Activated CD4-positive, alpha-beta T cell treated with anti-CD3 and anti-CD28 coated beads, Interleukin-2, Interleukin-6, amounts not matched to agents 100 ng/mL and 50 ng/mL, durations not matched to agents 16 hours and 8 hours (primary cell): ENCODE data around the gene DYRK1B.
A peak's percentile ranks its signal among the peaks of the same experiment; 100 is the strongest.
"Not testable (repeated sequence)": the region's sequence is repeated elsewhere in the genome, so short reads cannot be mapped to it uniquely, and the experiment has no call there.

Experiments
- DNase-seq: peaks from one replicate; pipeline ENCODE4 v3.0.0-alpha.2; 2020

DYRK1B gene

DNA sequence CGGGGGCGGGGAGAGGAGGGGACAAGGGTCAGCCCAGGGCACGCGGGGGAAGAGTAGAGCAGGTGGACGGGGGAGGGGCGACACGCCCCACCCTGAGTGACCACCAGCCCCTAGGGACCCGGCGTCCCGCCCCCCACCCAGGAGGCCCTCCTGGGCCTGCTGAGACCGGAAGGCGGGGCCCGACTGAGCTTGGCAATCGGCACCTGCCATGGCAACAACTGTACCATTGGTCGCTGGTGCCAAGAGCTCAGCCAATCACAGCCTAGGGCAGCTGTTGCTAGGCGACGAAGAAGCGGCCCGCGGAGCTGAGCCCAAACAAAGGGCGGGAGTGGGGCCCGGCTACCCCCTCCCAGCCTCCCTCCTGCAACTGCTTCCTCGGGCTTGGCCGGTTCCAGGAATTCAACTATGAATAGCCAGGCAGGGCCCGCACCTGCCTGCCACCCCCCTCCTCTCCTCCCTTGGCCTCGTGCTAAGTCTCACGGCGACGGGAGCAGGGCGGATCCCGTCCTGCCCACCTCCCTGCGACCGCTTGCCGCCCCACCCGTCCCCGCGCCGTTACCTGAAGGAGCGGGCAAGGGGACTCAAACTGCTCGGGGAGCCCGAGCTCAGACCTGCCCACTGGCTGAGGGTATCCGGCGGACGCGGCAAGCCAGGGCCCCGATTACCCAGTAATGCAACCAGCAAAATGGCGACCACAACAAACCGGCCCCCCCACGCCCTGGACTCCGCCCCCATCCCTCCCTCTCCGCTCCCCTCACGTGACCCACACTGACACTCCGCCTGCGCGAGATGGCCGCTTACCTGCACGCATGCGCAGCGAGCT, at the start of gene DYRK1B:
Gene DYRK1B (minus strand): TSS at position 699 of the 823 bp plus-strand sequence. CDS start 2,295 bp downstream, outside the sequence.
- peak; percentile 97 for DNase-seq

DNA sequence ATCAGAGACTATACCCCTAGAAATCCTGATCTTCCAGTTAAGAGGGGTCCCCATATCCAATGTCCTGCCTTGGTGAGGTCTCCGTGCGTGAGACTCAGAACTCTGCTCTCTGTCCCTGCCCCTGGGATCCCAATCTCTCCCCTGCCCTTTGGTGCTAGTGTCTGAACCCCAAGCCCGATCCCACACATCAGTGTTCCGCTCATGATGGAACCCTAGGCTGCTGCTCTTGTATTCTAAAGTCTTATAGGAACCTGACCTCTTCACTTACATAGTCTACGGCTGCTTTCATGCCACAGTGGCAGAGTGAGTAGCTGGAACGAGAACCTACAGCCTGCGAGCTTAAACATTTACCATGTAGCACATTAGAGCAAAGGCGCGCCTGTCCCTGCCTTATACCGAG, 48.7 kb upstream of the DYRK1B start:
- DNase-seq, result not testable (repeated sequence)

DNA sequence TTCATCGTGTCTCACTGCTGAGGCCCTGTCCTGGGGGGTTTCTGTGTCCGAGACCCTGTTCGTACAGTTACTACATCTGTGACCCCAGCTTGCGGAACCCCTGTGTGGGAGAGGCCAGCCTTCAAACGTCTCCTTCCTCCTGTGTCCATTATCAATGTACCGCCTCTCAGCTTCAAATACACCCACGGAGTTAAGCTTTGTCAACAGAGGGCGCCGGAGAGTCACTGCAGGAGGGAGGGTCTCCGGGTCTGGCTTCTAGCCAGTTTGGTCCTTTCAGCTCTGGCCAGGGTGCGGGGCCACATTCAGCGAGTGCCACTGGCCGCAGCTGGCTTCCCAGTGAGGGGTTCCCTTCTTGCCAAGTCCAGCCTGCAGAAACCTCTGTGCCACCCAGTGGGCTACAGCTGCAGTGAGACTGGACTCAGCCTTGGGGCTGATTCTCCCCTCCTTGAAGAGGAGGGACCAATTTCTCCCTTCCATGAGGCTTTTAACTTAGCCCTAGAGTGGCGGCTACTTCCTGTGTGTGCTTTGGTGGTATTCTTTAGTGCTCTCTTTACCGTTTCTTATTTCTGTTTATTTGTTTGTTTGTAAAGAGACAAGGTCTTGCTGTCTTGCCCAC, 47.6 kb upstream of the DYRK1B start:
- DNase-seq, result peak; percentile 61

DNA sequence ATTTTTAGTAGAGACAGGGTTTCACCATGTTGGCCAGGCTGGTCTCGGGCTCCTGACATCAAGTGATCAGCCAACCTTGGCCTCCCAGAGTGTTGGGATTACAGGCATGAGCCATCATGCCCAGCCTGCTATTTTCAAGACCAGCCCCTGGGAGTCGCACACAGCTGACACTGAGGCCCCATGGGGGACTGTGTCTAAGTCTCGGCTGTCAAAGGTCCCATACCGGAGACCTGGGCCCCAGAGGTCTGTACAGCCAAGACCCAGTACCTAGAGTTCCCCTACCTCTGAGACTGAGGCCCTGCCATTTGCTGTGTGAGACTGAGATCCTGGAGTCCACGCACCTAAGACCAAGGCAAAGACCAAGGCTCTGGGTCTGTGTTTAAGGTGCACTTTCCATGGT, 46.3 kb upstream of the DYRK1B start:
- DNase-seq, result not testable (repeated sequence)

DNA sequence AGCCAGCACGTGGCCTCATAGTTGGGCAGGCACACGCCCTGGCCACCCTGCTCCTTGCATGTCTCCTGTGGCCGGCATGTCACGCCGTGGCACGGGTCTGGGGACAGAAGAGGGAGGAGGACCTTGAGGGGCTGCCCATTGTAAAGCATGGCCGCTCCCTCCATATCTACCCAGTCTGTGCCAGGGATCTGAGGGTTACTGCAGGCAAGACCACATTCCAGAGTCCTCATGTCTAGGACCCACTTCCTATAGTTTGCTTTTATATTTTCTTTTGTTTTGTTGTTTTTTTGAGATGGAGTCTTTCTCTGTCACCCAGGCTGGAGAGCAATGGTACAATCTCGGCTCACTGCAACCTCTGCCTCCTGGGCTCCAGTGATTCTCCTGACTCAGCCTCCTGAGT, 45.8 kb upstream of the DYRK1B start:
- DNase-seq, result not testable (repeated sequence)

DNA sequence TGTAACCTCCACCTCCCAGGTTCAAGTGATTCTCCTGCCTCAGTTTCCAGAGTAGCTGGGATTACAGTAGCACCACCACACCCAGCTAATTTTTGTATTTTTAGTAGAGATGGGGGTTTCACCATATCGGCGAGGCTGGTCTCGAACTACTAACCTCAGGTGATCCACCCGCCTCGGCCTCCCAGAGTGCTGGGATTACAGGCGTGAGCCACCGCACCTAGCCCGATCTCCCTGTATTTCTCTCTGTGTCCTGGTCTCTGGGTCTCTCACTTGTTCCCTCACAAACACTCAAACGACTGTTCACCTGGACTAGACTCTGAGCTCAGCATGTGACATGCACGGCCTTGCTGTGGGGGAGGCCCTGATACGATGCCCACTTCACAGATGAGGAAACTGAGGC, 44.9 kb upstream of the DYRK1B start:
- DNase-seq, result not testable (repeated sequence)

DNA sequence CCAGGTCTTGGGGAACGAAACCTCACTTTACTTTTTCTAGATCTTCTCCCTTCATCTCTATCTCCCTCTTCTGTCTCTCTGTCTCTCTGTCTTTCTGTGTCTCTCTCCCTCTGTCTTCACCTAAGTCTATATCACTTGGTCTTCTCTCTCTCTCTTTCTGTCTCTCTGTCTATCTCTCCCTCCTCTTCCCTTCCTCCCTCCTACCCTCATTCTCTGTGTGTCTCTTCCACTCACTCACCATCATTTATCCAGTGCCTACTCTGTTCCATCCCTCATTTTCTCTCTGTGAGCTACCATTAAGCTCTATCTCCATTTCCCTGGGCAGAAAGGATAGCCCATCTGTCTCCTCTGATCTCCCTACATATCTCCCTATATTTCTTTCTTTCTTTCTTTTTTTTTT, 44.4 kb upstream of the DYRK1B start:
- no peak for DNase-seq

DNA sequence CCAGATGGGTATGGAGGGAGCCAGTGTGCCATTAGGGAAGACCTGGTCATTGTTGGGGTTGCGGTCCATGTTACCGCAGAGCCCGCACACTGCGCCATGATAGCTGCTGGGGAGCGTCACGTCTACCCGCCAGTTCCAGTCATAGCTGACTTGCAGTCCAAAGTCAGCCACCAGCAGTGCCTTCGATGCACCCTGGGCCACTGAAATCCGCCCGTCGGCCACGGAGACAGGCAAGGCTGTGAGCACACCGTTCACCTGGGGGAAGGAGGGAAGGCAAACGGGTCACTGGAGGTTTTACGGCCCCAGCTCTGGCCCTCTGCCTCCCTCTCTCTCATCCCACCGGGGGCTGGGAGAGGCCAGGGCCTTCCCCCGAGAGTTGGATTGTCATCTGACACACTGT, 44.0 kb upstream of the DYRK1B start:
- not testable (repeated sequence) for DNase-seq

DNA sequence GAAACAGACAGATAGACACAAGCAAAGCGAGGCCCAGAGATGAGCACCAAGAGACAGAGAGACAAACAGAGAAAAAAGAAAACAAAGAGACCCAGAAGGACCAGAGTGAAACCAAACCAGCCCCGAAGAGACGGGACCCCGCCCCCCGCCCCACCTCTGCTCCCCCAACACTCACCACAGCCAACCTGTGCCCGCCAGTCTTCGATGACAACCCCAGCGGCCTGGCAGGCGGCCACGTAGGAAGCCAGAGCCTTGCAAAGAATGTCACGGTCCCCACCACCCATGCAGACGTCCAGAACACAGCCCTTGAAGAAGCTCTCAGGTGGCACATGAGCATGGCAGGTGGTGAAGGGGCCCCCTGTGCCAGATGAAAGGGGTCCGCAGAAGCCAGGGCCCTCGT, 43.5 kb upstream of the DYRK1B start:
- not testable (repeated sequence) for DNase-seq

DNA sequence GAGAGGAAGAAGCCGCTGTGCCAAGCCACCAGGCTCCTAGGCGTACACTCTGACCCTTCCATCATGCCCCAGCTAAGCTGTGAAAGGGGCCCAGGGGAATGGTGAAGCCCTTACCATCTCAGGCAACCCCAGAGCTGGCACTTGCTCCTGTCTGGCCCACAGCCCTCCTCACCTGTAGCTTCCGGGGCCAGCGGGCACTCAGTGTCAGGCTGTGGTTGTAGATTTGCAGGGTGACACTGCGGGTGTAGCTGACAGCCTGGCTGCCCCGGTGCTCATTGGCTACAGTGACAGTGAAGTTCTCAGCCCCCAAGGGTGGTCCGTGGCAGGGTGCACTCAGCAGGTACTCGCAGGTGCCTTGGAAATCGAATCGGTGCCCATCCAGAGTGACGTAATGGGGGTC, 42.5 kb upstream of the DYRK1B start:
- not testable (repeated sequence) for DNase-seq

DNA sequence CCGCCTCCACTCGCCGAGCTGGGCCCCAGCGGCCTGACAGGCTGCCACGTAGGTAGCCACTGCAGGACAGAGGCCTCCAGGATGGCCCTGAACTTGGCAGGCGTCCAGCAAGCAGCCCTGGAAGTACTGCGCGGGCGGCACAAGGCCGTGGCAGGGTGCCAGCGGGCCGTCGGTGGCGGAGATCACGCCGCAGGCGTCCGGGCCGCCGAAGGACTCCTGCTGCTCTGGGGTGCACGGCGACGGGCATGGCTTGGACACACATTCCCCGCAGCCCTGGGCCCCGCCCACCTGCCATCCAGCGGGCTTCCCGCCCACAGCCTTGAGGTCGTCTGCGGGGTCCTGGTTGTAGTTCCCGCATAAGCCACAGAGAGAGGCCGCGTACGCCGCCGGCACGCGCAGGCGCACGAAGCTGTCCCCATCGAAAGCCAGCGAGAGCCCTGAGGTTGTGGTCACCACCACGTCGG, 41.5 kb upstream of the DYRK1B start:
- DNase-seq, result not testable (repeated sequence)

DNA sequence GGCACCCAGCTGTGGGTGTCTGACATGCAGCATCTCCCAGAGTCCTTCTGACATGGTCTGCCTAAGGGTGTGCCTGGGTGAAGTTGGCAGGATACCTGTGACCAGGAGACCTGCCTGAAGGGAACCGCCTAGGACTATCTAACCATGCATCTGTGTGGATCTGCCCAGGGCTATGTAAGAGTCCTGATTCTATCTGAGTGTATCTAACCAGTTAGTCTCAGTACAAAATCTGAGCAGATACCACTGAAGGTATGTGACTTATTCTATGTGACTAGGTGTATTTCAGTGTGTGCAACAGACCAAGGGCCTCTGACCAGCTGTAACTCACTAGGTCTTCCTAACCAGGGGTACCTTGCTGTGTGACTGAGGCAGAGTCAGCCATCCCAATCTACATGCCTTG, 40.4 kb upstream of the DYRK1B start:
- DNase-seq, result no peak

DNA sequence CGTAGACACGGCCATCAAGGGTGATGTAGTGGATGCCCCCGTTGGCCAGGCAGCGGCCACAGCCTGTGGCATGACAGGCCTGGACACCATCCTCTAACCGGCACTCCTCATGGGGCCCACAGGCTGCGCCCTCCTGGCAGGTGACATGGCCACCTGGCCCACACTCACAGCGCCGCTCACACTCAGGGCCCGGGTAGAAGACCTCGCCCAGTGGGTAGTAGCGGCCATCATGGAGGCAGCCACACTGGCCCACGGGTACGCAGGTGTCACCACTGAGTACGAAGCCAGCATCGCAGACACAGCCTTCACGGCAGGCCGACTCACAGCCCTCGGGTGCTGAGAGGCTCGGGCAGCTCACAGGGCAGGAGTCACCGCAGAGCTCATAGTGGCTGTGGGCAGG, 39.4 kb upstream of the DYRK1B start:
- no peak for DNase-seq

DNA sequence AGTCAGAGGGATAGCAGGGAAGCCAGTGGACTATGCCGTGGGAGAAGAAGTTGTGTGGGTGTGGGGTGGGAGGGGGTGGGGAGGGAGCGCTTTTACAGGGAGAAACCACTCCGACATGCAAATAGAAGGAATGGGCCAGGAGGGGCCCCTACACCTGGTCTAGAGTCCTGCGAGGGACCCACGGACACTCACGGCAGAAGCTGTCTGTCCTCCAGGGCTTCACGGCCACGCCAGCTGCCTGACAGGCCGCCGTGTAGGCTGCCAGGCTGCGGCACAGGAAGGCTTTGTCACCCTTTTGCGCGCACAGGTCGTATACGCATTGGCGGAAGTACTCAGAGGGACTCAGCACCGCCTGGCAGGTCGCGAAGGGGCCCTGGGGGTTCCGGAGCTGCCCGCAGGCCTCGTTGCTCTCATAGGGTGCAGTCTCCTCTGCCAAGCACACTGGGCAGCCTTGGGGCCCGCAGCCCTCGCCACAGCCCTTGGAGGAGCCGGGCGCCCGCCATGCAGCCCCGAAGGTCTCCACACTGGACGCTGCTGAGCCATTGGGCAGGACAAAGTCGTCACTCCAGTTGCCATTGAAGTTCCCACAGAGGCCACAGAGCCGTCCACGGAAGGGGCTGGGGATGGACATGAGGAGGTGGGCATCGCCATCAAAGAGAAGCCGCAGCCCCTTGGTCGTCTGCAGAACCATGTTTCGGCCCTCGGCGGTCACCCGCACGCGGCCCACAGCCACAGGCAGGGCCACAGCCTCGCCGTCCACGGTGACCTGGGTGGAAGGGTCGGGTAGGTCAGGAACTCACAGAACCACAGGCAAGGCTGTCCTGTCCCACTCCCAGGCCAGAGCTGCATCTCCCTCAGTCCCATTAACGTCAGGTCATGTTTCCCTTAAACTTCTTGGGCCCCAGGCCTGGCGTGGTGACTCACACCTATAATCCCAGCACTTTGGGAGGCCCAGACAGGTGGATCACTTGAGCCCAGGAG, 38.2 kb upstream of the DYRK1B start:
- no peak for DNase-seq

DNA sequence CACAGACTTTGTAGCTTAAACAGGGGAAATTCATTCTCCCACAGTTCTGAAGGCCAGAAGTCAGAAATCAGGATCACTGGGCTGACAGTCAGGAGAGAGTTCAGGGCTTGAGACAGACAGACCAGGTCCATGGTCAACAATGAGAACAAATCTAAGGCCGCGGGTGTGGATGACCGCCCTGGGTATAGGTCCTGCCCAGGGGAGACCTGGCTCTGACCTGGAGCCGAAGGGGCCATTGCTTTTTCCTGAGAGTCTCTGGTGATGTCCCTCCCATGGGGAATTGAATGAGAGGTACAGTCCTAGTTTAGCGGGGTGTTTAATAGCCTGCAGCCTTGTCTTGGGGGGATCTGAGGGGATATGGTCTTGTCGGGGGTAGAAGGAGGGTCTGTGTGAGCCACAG, 37.4 kb upstream of the DYRK1B start:
- DNase-seq, result no peak

DNA sequence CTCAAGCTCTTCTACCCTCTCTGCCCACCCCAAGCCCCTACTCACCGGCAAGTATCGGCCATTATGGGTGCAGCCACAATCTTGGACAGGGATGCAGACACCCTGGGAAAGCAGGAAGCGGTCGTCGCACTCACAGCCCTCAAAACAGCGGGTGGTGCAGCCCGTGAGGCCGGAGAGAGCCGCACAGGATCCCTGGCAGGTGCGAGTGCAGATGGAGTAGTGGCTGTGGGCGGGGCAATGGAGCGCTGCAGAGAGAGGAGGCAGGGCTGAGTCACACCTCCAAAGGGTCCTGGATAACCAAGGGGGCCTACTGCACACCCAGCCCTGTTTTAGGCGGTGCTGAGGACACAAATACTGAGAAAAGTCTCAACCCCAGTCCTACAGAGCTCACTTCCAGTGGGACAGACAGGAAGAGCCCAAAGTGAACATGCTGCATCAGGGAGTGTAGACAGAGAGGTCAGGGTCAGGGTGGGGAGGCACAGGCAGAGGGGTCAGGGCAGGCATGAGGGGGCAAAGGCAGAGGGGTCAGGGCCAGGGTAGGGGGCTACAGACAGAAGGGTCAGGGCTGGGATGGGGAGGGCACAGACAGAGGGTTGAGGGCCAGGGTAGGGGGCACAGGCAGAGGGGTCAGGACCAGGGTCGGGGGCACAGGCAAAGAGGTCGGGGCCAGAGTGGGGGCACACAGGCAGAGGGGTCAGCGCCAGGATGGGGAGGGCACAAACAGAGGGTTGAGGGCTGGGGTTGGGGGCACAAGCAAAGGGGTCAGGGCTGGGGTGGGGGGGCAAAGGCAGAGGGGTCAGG, 36.4 kb upstream of the DYRK1B start:
- no peak for DNase-seq

DNA sequence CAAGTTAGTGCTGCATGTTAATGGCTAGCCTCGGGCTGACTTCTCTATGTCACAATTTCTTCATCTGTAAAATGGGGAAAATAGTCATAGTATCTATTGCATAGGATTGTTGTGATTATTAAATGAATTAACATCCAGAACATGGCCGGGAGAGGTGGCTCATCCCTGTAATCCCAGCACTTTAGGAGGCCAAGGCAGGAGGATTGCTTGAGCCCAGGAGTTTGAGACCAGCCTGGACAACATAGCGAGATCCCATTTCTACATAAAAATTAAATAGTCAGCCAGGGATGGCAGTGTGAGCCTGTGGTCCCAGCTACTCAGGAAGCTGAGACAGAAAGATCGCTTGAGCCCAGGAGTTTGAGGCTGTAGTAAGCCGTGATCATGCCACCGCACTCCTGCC, 34.0 kb upstream of the DYRK1B start:
- DNase-seq, result no peak

DNA sequence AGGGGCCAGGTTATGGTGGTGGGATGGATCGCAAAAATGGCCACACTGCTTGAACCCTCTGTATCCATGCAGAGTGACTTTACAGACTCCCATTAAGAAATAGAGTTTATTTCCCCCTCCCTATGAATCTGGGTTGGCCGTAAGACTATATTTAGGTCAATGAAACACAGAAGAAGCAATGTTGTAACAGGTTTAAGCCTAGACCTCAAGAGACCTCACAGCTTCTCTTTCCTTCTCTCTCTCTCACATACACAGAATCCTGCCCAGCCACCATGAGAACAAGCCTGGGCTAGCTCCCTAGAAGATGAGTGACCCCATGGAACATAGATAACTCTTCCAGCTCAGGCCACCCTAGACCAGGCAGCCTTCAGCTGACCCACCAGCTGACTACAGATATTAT, 33.2 kb upstream of the DYRK1B start:
- no peak for DNase-seq

DNA sequence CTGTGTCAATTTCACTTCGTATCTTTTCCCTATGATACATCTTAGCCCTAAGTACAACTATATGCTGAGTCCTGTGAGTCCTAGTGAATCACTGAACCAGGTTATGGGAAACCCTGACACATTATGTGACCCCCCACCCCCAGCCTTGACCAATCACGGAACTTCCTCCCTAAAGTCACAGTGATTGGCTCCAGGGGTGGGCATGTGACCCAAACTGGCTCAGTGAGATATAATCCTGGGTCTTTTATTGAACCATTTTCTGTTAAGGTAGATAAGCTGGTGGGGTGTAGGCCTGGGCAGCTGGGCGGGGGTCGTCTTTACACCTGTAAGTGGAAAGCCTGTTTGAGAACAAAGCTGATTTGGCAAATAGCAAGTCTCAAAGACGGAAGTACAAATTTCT, 32.0 kb upstream of the DYRK1B start:
- no peak for DNase-seq

DNA sequence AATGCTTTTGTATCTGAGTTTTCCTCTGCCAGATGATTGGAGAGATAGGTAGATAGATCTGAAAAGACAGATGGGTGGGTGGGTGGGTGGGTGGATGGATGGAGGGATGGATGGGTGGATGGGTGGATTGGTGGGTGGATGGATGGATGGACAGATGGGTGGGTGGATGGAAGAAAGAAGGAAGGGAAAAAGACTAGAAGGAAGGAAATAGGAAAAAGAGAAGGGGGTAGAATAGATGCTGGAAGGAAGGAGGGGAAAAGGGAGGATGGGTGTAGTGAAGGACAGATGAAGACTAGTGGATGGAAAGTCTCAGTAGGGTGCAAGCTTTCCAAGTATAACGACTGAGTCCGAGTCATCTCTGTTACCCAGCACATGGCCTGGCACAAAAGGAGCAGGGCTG, 31.2 kb upstream of the DYRK1B start:
- no peak for DNase-seq

DNA sequence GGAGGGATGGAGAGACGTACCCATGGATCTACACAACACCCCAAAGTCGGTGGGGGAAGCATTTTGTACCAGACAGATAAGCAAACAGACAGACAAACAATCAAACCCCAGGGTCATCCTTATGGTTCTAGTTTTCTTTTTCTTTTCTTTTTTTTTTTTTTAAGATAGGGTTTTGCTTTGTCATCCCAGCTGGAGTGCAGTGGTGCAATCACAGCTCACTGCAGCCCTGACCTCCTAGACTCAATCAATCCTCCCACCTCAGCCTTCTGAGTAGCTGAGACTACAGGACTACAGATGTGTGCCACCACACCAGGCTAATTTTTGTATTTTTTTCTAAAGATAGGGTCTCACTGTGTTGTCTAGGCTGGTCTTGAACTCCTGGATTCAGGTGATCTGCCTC, 30.2 kb upstream of the DYRK1B start:
- no peak for DNase-seq

DNA sequence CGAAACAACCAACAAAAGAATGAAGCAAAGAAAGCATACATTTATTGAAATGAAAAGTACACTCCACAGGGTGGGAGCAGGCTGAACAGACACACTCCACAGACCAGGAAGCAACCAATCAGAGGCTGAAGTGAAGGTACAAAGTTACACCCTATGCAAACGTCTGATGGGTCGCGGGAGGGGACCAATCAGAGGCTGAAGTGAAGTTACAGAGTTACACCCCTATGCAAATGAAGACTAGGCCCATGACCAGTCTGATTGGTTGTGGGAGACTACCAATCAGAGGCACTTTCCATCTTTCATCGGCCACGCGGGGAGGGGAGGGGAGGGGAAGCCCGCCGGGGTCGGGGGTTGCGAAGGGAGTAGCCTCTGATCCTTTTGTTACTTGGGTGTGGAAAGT, 24.6 kb upstream of the DYRK1B start:
- no peak for DNase-seq
